Kidney epithelial cell (primary cell): Measurements from ENCODE around the gene CTSH. TPM values are rescaled to one million over a fixed set of nuclear protein-coding genes. Genes with fewer than 3 reads are reported as not detected.
"Not testable (repeated sequence)": the region's sequence is repeated elsewhere in the genome, so short reads cannot be mapped to it uniquely, and the experiment has no call there.

Experiments
- DNase-seq: peaks from one replicate; pipeline ENCODE4 v3.0.0-alpha.2; 2010; ENCODE audit warnings: low read depth
- H3K27me3 ChIP-seq: 2 replicates; pipeline ENCODE4 v1.6.0; 2011; ENCODE audit warnings: low read length; ENCODE audit not compliant: control insufficient read depth, insufficient read depth
- H3K36me3 ChIP-seq: 2 replicates; pipeline ENCODE4 v1.5.1; 2011; ENCODE audit warnings: low read length; ENCODE audit not compliant: control insufficient read depth, insufficient read depth
- H3K4me3 ChIP-seq: 2 replicates; pipeline ENCODE4 v1.5.1; 2011; ENCODE audit warnings: low read depth, mild to moderate bottlenecking, control low read depth, low read length
- total RNA-seq: library from RNA; depleted of rRNA; stranded (reverse); fragments of >200 nt; gene quantifications from 2 replicates; pipeline ENCODE4 v1.2.3, GENCODE V29; 2015
- TF ChIP-seq, protein P1 (sequence below): IDR thresholded peaks from 2 replicates; pipeline ENCODE4 v1.5.1; 2011; ENCODE audit warnings: mild to moderate bottlenecking, moderate library complexity, low read length, control low read depth, inconsistent platforms; ENCODE audit not compliant: insufficient read depth, poor library complexity, severe bottlenecking

CTSH gene
- total RNA-seq, 1 donor from 2014 or later = 125 TPM

DNA sequence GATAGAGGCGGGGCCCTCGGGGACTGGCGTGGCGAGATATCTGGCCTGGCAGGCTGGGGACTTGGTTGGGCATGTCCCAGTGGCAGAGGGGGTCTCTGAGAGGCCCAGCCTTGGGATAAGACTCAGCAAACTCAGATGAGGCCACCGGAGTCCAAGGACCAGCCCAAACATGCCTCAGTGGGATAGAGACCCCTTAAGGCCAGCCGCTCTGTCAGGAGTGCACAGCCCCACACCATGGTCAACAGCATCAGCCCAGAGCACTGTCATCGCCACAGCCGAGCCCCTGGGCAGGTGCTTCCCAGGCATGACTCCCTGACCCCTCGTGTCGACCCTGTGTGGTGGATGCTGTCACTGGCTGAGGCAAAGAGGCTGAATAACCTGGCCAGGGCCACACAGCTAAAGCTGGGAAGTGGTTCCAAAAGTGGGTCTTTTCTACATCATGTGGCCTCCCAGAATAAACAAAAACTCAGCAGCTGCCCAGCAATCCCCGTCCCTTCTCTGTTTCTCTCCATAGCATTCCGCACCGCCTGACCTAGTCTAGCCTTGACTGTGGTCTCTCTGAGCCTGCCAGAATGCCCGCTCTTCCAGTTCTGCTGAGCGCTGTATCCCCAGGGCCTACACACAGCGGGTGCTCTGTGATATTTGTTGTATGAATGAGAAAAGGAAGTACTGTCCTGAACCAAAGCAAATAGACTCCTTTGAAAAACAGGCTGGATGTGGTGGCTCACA lies 15.1 kb downstream of the CTSH start:
- Histone ChIP-seq H3K27me3 (no peaks in the 10 kb centered on the region), H3K36me3 (no peaks in the 10 kb centered on the region), H3K4me3 (no peak overlapping the region)
- no peak for DNase-seq
- TF ChIP-seq, protein P1, sequence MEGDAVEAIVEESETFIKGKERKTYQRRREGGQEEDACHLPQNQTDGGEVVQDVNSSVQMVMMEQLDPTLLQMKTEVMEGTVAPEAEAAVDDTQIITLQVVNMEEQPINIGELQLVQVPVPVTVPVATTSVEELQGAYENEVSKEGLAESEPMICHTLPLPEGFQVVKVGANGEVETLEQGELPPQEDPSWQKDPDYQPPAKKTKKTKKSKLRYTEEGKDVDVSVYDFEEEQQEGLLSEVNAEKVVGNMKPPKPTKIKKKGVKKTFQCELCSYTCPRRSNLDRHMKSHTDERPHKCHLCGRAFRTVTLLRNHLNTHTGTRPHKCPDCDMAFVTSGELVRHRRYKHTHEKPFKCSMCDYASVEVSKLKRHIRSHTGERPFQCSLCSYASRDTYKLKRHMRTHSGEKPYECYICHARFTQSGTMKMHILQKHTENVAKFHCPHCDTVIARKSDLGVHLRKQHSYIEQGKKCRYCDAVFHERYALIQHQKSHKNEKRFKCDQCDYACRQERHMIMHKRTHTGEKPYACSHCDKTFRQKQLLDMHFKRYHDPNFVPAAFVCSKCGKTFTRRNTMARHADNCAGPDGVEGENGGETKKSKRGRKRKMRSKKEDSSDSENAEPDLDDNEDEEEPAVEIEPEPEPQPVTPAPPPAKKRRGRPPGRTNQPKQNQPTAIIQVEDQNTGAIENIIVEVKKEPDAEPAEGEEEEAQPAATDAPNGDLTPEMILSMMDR = no peak

DNA sequence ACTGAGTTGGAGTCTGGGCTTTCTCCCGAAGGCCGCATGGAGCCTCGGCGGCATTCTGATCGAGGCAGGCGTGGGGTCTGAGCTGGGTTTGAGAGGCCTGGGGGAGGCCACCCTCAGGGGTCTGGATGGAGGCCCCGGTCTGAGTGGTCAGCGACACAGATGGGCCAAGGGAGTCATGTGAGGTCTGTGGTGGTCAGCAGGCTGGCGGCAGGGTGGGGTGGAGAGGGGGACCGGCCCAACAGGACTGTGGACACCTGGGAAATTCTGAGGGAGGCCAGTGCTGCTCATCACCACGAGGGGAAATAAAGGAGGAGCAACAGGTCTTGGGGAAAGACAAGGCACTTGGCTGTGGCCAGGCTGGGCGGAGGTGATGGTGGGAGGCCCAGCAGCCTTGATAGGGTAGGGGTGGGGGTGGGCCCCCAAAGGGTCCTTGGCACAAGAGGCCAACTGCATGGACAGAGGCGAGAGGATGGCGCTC lies 16.2 kb downstream of the CTSH start:
- no peaks in the 10 kb centered on the region for H3K27me3 ChIP-seq
- TF ChIP-seq, protein P1 = no peak
- no peak for DNase-seq
- H3K36me3 ChIP-seq = no peaks in the 10 kb centered on the region
- no peak overlapping the region for H3K4me3 ChIP-seq

DNA sequence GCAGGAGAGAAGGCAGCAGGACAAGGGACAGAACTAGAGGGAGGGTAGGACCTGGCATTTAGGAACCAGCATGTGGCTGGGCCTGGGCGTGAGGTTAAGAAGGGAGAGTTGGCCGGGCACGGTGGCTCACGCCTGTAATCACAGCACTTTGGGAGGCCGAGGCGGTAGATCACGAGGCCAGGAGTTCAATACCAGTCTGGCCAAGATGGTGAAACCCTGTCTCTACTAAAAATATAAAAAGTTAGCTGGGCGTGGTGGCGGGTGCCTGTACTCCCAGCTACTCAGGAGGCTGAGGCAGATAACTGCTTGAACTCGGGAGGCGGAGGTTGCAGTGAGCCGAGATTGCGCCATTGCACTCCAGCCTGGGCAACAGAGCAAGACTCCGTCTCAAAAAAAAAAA lies 16.7 kb downstream of the CTSH start:
- not testable (repeated sequence) for H3K27me3 ChIP-seq, H3K4me3 ChIP-seq, H3K36me3 ChIP-seq, DNase-seq

DNA sequence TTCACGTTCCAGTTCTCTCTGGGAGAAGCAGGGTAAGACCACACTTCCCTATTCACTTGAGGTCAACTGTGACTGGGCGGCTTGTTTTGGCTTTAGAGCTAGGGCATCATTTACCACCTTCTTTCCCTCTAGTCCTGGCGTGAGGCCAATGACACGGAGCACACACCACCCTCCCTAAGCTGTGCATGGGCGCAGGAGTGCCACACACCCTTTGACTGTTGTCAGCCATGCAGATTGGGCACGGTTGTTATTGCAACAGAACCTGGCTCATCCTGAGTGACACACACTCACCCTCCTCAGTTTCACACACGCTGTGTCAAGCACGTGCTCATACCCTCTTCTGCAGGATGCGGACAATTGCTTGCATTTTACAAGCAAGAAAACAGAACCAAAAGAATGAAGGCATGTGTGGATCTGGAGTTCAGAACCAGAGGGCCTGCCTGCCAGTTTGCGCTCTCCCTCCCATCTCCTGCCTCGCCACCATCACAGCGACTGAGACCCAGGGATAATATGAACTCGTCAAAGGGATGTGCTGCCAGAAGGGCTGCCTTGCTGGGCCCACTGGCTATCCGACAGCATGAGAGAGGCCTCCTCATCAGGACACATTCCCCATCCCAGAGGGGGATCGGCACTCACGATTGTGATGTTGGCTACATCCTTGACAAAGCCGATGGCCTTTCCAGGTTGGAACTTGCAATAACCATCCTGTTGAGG lies 17.6 kb downstream of the CTSH start:
- TF ChIP-seq, protein P1 = no peak
- DNase-seq = no peak
- Histone ChIP-seq H3K27me3 (no peaks in the 10 kb centered on the region), H3K36me3 (no peaks in the 10 kb centered on the region), H3K4me3 (no peak overlapping the region)

DNA sequence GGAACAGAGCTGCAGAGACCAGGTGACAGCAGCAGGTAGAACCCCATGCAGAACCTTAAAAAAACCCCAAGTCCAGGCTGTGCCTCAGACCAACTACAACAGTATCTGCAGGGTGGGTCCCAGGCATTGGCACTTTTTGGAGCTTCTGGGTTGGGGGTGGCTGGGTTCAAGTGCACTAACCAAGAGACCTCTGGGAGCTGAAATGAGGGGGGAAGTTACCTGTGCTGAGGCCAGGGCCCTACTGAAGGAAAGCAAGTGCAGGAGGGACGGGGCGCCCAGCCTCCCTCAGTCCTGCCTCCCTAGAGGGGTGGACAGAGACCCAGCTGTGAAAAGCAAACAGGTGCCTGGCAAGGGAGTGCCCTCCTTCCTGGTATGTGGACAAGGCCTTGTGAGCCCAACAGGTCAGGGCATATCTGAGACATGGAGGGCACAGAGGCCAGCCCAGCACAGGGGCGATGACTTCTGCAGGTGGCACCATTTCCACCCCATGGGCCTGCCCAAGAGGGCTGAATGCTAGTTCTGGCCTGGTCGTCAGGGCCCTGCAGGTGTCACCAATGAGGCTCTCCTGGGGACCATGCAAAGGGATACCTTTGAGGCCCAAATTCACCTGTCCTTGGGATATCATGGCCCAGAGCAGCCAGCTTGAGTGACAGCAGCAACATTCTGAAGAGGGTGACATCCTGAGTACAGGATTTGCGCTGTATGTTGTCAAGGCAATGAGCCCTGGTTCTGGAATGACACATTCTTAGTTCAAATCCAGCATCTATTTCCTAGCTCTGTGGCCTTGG lies 18.7 kb downstream of the CTSH start:
- TF ChIP-seq, protein P1 = no peak
- DNase-seq = no peak

DNA sequence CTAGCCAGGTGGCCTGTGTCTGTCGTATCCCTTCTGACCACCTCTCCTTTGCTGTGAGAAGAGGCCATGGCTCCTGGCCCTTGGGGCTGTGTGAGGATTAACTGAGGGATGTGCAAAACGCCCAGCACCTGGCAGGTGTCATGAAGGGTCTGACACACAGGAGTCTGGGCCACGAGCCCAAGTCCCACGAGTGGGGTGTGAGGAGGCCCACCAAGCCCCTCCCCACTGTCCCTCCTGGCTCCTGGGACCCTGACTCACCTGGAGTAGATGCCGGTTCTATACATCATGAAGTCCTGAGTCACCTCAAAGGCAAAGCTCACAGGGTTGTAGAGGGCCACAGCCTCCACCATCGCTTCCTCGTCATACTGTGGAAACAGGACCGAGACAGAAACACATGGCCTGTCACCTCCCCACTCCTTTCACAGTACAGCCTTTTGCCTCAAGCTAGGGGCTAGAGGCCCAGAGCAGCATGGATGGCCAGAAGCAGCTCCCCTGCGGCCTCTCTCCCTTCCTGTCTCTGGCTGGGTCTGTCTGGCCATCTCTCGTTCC lies 19.7 kb downstream of the CTSH start:
- H3K36me3 ChIP-seq = no peaks in the 10 kb centered on the region
- no peaks in the 10 kb centered on the region for H3K27me3 ChIP-seq
- TF ChIP-seq, protein P1 = no peak
- DNase-seq = no peak
- no peak overlapping the region for H3K4me3 ChIP-seq

More for the DNA sequence above, 18.7 kb downstream of the CTSH start:
- H3K27me3 ChIP-seq = no peaks in the 10 kb centered on the region
- H3K36me3 ChIP-seq = no peaks in the 10 kb centered on the region
- H3K4me3 ChIP-seq = no peak overlapping the region
